Measurements from ENCODE around the gene TOP2A. TPM values are rescaled to one million over a fixed set of nuclear protein-coding genes. Genes with fewer than 3 reads are reported as not detected.
"Not testable (repeated sequence)": the region's sequence is repeated elsewhere in the genome, so short reads cannot be mapped to it uniquely, and the experiment has no call there.

The TOP2A gene
- total RNA-seq, 8 experiments from 2014 or later: 0.36 to 222 (median 9.0) TPM

GRCh38 chr17:40376541-40376940, 41.2 kb downstream of the TOP2A start:
- ATAC-seq (replicated peaks in 6 of 8); H3K4me1 ChIP-seq (replicated peaks in 1 of 2); H3K27ac ChIP-seq; H3K4me3 ChIP-seq; in situ Hi-C loops (cut with MboI; ENCODE audit: low pct_unique_long_range_greater_than_20kb in 2 of 9, low sequenced_read_pairs in 9 of 9, unreplicated experiment in 9 of 9): not testable (repeated sequence)
- 40 to 100% (median 86%) methylated on average over 1 to 3 of the region's 6 CpGs; no CpG with 5 or more reads in 3 of the 10 experiments for WGBS, 10 experiments

GRCh38 chr17:40375786-40376185, 41.9 kb downstream of the TOP2A start:
- in situ Hi-C loops (cut with MboI; ENCODE audit: low pct_unique_long_range_greater_than_20kb in 2 of 9, low sequenced_read_pairs in 9 of 9, unreplicated experiment in 9 of 9); H3K27ac ChIP-seq; H3K4me1 ChIP-seq (replicated peaks in 1 of 2); ATAC-seq (replicated peaks in 6 of 8); H3K4me3 ChIP-seq: not testable (repeated sequence)
- 80 to 95% (median 91%) methylated on average over 2 to 4 of the region's 21 CpGs; no CpG with 5 or more reads in 7 of the 10 experiments for WGBS, 10 experiments

- no peak overlapping the region for H3K27ac ChIP-seq
- peak in 7 of 8 experiments; percentile 20 to 80 (median 61) for ATAC-seq (replicated peaks in 6 of 8)
- in situ Hi-C loops (cut with MboI; ENCODE audit: low pct_unique_long_range_greater_than_20kb in 2 of 9, low sequenced_read_pairs in 9 of 9, unreplicated experiment in 9 of 9): loop anchor here in 4 of 9 experiments (25.0 kb wide), 3 partner anchors 87 to 187 kb away; partner anchors contain the start of gene CCR7 (in 1 of the 4)
- H3K4me3 ChIP-seq: no peak overlapping the region
- peaks cover 0 to 4% of the 10 kb centered on the region in 2 donors for H3K4me1 ChIP-seq (replicated peaks in 1 of 2)
- 13 to 100% (median 60%) methylated on average over 1 to 9 of the region's 14 CpGs; no CpG with 5 or more reads in 1 of the 10 experiments for WGBS, 10 experiments
Measured at GRCh38 chr17:40374821-40375498, 42.7 kb downstream of the TOP2A start.

DNA sequence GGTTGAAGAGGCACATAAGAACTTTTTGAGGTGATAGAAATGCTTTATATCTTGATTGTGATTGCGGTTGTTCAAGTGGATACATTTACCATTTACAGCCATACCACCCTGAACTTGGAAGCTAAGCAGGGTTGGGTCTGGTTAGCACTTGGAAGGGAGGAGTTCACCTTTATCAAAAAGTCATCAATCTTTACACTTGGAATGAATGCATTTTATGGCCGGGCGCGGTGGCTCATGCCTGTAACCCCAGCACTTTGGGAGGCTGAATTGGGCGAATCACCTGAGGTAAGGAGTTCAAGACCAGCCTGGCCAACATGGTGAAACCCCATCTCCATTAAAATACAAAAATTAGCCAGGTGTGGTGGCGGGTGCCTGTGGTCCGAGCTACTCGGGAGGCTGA, 43.7 kb downstream of the TOP2A start:
- in situ Hi-C loops (cut with MboI; ENCODE audit: low pct_unique_long_range_greater_than_20kb in 2 of 9, low sequenced_read_pairs in 9 of 9, unreplicated experiment in 9 of 9): loop anchor here in 4 of 9 experiments (25.0 kb wide), 3 partner anchors 88 to 188 kb away; partner anchors contain the start of gene CCR7 (in 1 of the 4)
- Histone ChIP-seq H3K4me1 (replicated peaks in 1 of 2) (peaks cover 0 to 4% of the 10 kb centered on the region in 2 donors), H3K27ac (no peak overlapping the region), H3K4me3 (no peak overlapping the region)
- WGBS, 10 experiments: 50 to 100% (median 84%) methylated on average over 1 to 7 of the region's 8 CpGs
- ATAC-seq (replicated peaks in 6 of 8): no peak

DNA sequence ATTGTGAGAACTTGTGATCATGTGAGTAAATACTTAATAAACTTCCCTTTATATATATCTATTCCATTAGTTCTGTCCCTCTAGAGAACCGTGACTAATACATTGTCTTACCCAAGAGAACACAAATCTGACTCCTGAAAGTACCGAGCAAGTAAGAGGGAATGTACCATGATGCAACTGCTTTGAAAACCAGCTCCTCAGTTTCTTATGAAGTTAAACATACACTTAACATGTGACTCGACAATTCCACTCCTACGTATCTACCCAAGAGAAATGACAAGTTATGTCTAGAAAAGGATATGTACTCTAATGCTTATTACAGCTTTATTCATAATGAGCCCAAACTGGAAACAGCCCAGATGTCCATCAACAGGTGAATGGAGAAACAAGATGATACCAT, 44.4 kb downstream of the TOP2A start:
- no peak overlapping the region for H3K27ac ChIP-seq
- H3K4me1 ChIP-seq (replicated peaks in 1 of 2): peaks cover 0 to 4% of the 10 kb centered on the region in 2 donors
- in situ Hi-C loops (cut with MboI; ENCODE audit: low pct_unique_long_range_greater_than_20kb in 2 of 9, low sequenced_read_pairs in 9 of 9, unreplicated experiment in 9 of 9): loop anchor here in 4 of 9 experiments (25.0 kb wide), 3 partner anchors 89 to 189 kb away; partner anchors contain the start of gene CCR7 (in 1 of the 4)
- 67 to 100% (median 90%) methylated on average over 2 to 4 of the region's 4 CpGs; no CpG with 5 or more reads in 4 of the 10 experiments for WGBS, 10 experiments
- ATAC-seq (replicated peaks in 6 of 8): no peak
- H3K4me3 ChIP-seq: no peak overlapping the region

DNA sequence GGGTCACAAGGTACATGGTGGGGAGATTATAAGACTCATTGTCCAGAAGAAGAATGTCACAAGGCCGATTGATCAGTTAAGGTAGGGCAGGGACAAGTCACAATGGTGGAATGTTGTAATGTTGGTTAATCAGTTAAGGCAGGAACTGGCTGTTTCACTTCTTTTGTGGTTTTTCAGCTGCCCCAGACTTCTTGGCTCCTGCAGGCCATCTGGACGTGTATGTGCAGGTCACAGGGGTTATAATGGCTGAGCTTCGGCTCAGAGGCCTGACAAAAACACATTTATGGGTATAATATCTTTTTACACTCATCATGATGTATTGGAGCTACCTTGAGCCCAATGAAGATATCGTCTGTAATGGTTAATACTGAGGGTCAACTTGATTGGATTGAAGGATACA, 45.1 kb downstream of the TOP2A start:
- in situ Hi-C loops (cut with MboI; ENCODE audit: low pct_unique_long_range_greater_than_20kb in 2 of 9, low sequenced_read_pairs in 9 of 9, unreplicated experiment in 9 of 9): loop anchor here in 4 of 9 experiments (25.0 kb wide), 3 partner anchors 90 to 190 kb away; partner anchors contain the start of gene CCR7 (in 1 of the 4)
- WGBS, 10 experiments: 23 to 89% (median 58%) methylated on average over 1 to 4 of the region's 4 CpGs; no CpG with 5 or more reads in 4 of the 10 experiments
- H3K4me1 ChIP-seq (replicated peaks in 1 of 2); H3K27ac ChIP-seq; H3K4me3 ChIP-seq; ATAC-seq (replicated peaks in 6 of 8): not testable (repeated sequence)

DNA sequence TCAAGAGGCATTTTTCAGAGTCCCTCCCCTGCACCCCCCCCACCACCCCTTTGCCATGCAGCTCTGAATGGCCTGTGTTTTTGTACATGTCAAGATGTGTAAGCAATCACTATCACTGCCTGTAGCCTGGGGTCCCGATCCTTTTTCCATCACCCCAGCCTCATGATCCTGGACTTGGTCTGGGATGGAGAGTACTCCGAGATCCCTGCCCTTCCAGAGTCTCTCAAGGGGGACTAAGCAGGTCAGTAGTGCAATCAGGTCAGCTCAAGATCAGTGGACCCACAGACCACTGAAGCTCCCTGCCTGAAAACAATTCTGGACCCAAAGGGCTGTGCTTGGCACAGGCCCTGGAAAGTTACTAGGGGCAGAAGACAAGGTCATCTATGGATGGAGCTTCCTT, 45.7 kb downstream of the TOP2A start:
- 90 to 100% (median 100%) methylated on average over 1 to 2 of the region's 2 CpGs; no CpG with 5 or more reads in 7 of the 10 experiments for WGBS, 10 experiments
- ATAC-seq (replicated peaks in 6 of 8): no peak
- H3K4me3 ChIP-seq: no peak overlapping the region
- in situ Hi-C loops (cut with MboI; ENCODE audit: low pct_unique_long_range_greater_than_20kb in 2 of 9, low sequenced_read_pairs in 9 of 9, unreplicated experiment in 9 of 9): loop anchor here in 4 of 9 experiments (25.0 kb wide), 3 partner anchors 90 to 190 kb away; partner anchors contain the start of gene CCR7 (in 1 of the 4)
- H3K27ac ChIP-seq: no peak overlapping the region
- H3K4me1 ChIP-seq (replicated peaks in 1 of 2): peaks cover 0 to 4% of the 10 kb centered on the region in 2 donors

DNA sequence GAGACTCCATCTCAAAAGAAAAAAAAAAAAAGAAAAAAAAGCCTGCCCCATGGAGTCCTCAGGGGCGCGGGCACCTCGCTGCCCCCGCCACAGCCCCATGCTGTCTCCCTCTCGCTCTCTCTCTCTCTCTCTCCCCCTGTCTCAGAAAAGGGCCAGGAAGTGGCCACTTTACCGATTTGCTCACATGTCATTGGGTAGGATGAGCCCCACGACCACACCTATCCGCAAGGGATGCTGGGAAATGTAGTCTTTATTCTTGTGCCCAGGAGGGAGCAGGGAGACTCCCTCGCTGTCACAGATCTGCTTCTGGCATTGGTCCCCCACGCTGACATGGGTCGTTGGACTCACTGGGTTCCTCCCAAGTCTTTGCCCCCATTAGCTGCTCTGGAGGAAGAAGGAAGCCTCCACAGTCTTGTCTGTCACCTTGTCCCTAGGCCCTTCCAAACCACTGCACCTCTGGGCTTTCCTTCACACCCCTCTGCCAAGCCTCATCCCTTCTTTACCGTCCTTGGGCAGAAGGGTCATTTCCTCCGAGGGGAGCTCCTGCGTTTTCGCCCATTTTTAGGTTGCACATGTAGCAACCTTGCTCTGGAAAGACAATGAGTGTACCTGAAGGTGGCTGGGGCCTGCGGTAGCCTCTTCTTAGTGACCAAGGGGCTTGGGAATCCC, 46.3 kb downstream of the TOP2A start:
- Histone ChIP-seq H3K4me1 (replicated peaks in 1 of 2) (peaks cover 0 to 4% of the 10 kb centered on the region in 2 donors), H3K27ac (no peak overlapping the region), H3K4me3 (no peak overlapping the region)
- peak in 1 of 8 experiments; percentile 52 for ATAC-seq (replicated peaks in 6 of 8)
- WGBS, 10 experiments: 50 to 90% (median 82%) methylated on average over 1 to 11 of the region's 16 CpGs
- in situ Hi-C loops (cut with MboI; ENCODE audit: low pct_unique_long_range_greater_than_20kb in 2 of 9, low sequenced_read_pairs in 9 of 9, unreplicated experiment in 9 of 9): loop anchor here in 4 of 9 experiments (25.0 kb wide), 3 partner anchors 91 to 191 kb away; partner anchors contain the start of gene CCR7 (in 1 of the 4)

DNA sequence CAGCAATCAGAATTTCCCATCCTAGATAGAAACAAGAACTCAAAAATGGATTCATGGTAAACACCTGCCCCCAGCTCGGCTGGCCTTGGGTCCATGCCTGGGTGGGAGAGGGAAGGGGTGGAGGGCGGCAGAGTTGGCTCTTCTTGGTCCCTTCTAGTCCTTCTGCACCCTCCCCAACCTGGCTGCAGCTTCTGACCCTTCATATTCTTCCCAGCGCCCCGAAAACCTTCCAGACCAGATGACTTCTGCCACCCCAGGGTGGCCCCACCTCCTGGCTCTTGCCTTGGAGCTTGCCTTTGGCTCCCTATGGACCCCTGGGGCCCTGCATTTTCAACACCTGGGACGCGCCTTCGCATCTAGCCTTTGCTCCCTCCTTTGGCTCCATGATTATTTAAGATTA, 47.8 kb downstream of the TOP2A start:
- Histone ChIP-seq H3K4me1 (replicated peaks in 1 of 2) (peaks cover 0 to 4% of the 10 kb centered on the region in 2 donors), H3K4me3 (no peak overlapping the region), H3K27ac (no peak overlapping the region)
- WGBS, 10 experiments: 67 to 94% (median 87%) methylated on average over 1 to 5 of the region's 7 CpGs; no CpG with 5 or more reads in 6 of the 10 experiments
- in situ Hi-C loops (cut with MboI; ENCODE audit: low pct_unique_long_range_greater_than_20kb in 2 of 9, low sequenced_read_pairs in 9 of 9, unreplicated experiment in 9 of 9): loop anchor here in 4 of 9 experiments (10.0 to 25.0 kb wide), 4 partner anchors 92 to 192 kb away; partner anchors contain the start of gene CCR7 (in 1 of the 4)
- no peak for ATAC-seq (replicated peaks in 6 of 8)

DNA sequence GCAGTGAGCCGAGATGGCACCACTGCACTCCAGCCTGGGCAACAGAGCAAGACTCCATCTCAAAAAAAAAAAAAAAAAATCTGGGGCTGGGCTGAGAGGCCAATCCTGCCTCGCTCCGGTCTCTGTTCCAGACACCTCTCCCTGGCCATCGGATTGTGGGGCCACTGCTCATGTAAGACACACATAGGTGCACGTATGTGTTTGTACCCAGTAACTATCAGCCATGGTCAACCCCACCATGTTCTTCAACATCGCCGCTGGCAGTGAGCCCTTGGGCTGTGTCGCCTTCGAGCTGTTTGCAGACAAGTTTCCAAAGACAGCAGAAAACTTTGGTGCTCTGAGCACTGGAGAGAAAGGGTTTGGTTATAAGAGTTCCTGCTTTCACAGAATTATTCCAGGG, 50.0 kb downstream of the TOP2A start:
- not testable (repeated sequence) for H3K4me1 ChIP-seq (replicated peaks in 1 of 2); ATAC-seq (replicated peaks in 6 of 8); H3K27ac ChIP-seq; H3K4me3 ChIP-seq
- in situ Hi-C loops (cut with MboI; ENCODE audit: low pct_unique_long_range_greater_than_20kb in 2 of 9, low sequenced_read_pairs in 9 of 9, unreplicated experiment in 9 of 9): loop anchor here in 4 of 9 experiments (10.0 to 25.0 kb wide), 4 partner anchors 95 to 195 kb away; partner anchors contain the start of gene CCR7 (in 1 of the 4)
- 60 to 100% (median 100%) methylated on average over 1 to 4 of the region's 9 CpGs; no CpG with 5 or more reads in 5 of the 10 experiments for WGBS, 10 experiments

- ATAC-seq (replicated peaks in 6 of 8): no peak
- WGBS, 10 experiments: 80% methylated on average over 1 of the region's 17 CpGs; no CpG with 5 or more reads in 9 of the 10 experiments
- H3K27ac ChIP-seq: no peak overlapping the region
- in situ Hi-C loops (cut with MboI; ENCODE audit: low pct_unique_long_range_greater_than_20kb in 2 of 9, low sequenced_read_pairs in 9 of 9, unreplicated experiment in 9 of 9): loop anchor here in 4 of 9 experiments (10.0 to 25.0 kb wide), 4 partner anchors 95 to 195 kb away; partner anchors contain the start of gene CCR7 (in 1 of the 4)
- H3K4me1 ChIP-seq (replicated peaks in 1 of 2): peaks cover 12 to 13% of the 10 kb centered on the region in 2 donors
- no peak overlapping the region for H3K4me3 ChIP-seq
Measured at GRCh38 chr17:40366861-40367518, 50.7 kb downstream of the TOP2A start.

All from motor neuron (in vitro differentiated cells).